ENCODE data around the gene CCDC149. TPM values are rescaled to one million over a fixed set of nuclear protein-coding genes. Genes with fewer than 3 reads are reported as not detected.

CCDC149 gene
- total RNA-seq, 1 donor from 2014 or later = 23.2 TPM

- no peak for DNase-seq (ENCODE audit: low spot score)
These were observed 67.7 kb downstream of the CCDC149 start for GRCh38 chr4:24845132-24845531.

- no peak for DNase-seq (ENCODE audit: low spot score)
These were observed 69.7 kb downstream of the CCDC149 start for GRCh38 chr4:24843096-24843495.

GRCh38 chr4:24842356-24842755 lies 70.5 kb downstream of the CCDC149 start:
- DNase-seq (ENCODE audit: low spot score) = no peak

DNA sequence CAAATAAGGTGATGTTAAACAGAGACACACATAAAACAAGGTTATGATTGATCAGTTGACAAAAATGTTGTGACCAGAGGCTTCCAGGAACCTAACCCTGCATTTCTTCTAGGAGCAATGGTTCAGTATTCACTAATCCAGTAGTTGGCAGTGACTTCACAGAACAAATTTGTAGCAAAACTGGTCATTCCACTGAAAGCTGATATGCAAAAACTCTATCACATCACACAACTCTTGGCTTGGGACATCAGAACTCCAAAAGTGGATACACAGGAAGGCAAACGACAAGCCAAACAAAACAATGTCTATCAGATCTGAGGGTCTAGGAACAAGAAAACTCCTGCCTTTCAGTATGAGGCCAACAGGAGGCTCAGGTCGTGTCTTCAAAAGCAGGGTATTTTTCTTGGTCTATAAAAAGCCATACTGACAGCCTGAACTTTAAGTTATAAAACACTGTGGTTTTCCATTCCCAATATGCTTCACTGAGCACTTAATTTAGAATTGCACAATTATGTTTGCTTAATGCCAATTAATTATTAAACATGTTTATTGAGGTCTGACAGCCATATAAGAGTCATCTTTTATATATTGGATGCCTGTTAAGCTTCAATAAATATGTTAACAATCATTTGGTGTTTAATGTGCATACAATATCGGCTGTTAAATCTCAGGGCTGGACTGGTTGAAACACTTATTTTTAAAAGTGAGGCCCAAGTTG lies 71.9 kb downstream of the CCDC149 start:
- DNase-seq (ENCODE audit: low spot score) = no peak

- no peak for DNase-seq (ENCODE audit: low spot score)
These were observed 72.5 kb downstream of the CCDC149 start for GRCh38 chr4:24840362-24840761.

DNA sequence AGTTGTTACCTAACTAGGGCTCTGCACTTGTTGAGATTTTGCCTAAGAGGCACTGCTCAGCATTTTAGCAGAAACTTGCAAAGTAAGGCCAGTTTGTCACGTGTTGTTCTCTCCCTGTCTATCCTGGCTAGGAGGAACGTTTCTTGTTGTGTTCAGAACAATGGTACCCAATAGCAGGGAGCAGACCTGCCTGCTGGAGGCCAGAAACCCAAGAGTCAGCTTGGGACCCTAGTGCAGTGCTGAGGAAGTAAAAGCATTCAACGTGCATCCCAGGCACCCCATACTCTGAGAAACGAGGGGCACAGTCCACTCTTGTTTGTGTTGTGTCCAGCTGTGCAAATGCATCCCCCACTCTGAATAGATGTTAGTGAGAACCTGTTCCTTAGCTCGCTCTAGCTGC lies 75.1 kb downstream of the CCDC149 start:
- no peak for DNase-seq (ENCODE audit: low spot score)

DNA sequence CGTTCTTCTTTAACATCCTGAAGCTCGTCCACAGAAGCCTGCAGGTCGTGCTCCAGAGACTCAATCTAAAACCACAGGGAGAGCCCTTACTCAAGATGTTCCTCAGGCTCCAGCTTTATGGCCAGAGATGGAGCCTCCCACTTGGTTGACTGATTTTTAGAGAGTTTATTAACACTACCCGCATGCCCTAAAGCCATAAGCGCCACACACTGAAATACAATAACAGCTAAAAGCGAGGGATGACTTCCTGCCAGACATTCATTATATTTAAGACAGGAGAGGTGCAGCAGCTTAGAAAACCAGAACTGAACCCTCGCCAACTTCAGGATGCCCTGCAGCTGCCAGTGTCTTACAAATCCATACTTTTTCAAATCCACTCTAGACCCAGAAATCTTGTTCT lies 75.5 kb downstream of the CCDC149 start:
- DNase-seq (ENCODE audit: low spot score) = no peak

DNA sequence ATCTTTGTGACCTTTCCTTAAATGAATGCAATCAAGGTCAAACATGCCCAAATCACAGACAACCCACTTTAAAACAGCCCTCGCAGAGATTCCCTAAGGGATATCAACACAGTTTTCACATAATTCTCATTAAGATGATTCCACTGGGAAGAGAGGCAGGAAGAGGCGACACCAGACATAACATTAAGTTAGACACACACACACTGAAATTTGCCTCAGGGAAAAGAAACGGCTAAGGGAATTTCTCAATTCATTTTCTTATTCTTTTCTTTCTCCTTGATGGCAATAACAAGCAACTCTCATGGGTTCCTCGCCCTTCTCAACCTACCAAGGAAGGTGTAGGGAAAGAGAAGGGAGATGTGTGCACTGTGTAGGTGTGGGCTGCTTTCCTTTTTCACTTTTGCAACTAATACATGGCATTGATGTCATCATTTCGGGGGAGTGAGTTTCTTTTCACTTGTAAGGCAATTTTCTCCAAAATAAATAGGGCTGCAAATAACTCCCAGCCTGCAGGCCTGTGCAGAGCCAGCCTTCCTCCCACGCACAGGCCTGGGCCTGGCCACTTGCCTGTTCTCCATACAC lies 76.1 kb downstream of the CCDC149 start:
- DNase-seq (ENCODE audit: low spot score) = no peak

GRCh38 chr4:24835696-24836095 lies 77.1 kb downstream of the CCDC149 start:
- no peak for DNase-seq (ENCODE audit: low spot score)

- no peak for DNase-seq (ENCODE audit: low spot score)
These were observed 81.2 kb downstream of the CCDC149 start for GRCh38 chr4:24831637-24832036.

DNA sequence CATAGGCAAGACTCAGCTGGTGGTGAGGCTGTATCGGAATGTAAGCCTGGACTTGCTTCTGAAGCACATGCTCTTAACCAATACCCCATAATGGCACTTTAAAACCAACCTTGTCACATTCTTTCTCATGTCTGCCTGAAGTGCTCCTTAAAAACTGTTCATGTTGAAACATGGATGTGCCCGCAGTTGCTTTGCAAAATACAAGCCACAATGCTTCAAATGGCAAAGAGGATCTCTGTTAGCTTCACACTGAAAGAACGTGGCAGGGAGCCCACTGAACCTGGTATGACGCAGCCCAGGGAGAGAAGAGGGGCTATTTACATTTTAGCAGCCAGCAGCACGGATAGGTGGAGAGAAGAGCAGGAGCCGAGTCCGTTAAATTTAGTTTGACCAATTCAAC lies 88.1 kb downstream of the CCDC149 start:
- no peak for DNase-seq (ENCODE audit: low spot score)

DNA sequence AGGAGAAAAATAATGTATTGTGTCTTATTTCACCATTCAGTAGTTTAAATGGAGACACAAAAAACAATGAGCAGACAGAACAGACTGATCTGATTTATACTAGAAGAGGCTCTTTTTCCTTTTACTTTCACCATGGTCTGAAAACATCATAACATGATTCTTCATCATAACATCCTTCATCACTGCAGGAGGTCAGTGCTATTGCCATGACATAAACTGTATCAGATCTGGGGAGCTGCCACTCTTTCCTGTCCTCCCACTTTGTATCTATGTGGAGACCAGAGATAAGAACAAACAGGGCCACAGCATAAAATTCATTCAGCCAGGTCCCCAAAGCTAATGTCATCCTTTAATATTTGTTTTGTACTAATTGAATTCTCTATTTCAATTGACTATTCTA lies 92.3 kb downstream of the CCDC149 start:
- DNase-seq (ENCODE audit: low spot score) = no peak

- DNase-seq (ENCODE audit: low spot score) = no peak
These were observed 96.0 kb downstream of the CCDC149 start for GRCh38 chr4:24816797-24817196.

DNA sequence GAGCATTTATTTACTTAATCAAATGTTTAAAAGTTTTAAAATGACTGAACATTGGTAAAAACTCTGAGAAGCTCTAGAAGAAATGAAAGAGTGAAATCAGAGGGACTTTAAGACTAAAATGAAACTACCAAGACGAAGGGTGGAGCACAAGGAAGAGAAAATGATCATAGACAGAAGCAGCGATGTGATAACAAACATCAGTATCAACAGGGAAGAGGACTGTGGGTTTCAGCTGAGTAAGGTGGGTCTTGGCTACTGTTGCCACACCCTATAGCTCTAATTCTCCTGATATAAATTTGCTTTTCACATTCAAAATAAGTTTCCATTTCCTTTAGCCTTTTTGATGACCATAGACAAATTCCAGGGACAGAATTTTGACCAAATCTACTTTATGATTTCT lies 99.1 kb downstream of the CCDC149 start:
- no peak for DNase-seq (ENCODE audit: low spot score)

DNA sequence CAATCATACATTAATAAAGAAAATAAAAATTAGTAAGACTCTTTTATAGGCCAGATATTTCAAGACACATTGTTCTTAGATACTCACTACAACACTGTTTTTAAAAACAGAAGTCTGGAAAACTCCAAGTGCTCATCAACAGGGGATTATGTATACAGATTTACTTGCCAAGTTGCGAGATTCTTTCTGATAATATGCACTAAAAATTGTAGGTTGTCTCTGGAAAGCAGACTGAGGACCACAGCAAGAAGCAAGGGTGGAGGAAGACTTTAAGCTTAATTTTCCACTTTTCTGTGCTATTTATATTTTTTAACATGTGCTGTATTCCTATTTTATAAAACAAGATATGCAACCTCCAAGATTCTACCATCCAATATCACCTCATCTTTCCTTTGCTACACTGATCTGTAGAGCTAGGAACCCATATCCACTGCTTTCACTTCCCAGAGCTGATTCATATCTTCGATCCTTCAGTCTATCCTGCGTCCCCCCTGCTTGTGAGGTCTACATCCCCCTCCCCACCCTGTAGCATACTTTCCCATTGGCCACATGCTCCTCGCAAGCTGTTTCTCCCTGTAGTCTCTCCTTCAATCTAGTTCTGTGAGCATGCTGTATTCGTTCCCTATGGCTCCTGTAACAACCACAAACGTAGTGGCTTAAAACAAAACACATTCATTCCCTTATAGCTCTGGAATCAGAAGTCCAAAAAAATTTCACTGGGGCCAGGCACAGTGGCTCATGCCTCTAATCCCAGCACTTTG lies 101.8 kb downstream of the CCDC149 start:
- no peak for DNase-seq (ENCODE audit: low spot score)

DNA sequence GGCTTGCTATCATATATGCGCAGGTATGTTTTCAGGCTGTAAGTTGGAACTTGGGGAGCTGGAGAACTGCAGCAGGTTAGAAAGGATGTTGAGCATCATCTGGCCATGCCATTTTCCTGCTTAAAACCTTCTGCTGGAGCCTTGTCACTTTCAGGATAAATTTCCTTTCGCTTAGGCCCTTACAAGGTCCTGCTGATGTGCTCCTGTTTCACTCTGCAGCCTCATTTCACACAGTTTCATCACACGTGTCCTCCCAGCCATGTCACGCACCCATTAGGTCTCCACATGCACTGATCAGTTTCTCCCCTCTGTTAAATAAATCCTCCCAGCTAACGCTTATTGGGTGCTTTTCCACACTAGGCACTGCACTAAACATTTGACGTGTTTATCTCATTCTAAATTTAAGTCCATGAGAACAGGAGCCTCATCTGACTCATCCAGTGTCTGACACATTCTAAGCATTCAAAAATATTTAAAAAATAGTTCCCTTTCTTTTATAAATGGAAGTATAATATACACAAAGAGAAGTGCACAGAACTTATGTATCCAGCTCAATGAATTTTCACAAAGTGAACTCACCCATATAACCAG lies 102.9 kb downstream of the CCDC149 start:
- DNase-seq (ENCODE audit: low spot score) = no peak

- no peak for DNase-seq (ENCODE audit: low spot score)
These were observed 103.5 kb downstream of the CCDC149 start for GRCh38 chr4:24809376-24809775.

DNA sequence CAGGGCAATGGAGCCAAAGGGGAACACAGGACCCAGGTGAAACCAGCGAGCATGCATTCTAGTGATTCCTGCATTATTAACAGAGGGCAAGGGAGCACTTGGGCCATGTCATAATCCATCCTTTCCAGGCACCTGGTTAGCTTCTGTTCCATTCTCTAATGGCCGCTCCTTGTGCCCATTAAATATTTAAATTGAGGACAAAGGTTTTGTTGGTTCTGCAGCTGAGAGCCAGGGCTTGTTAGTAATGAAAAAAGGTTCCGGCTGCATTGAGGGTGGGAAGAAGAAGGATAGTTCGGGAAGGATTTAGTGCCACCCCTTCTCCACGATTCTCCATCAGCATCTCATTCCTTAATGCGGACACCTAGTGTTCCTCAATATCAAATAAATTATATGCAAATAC lies 103.9 kb downstream of the CCDC149 start:
- no peak for DNase-seq (ENCODE audit: low spot score)

DNA sequence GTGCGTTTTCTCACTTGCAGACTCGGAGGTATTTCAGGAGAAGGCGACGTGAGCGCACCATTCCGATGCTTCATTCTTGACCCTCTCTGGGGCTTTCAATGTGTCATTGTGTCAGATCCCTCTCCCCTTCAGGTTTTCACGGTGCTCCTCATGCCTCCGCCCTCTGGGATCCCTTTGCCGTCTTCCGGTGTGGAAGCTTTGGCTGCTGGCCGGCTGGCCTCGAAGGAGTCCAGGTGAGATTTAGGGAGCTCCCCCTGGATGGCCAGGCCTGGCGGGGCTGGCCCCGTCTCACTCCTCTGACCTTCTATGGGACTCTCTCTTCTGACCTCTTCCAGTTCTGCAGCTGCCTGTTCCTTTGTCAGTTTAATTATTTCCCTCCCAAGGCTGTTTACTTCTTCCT lies 104.6 kb downstream of the CCDC149 start:
- DNase-seq (ENCODE audit: low spot score) = no peak

- DNase-seq (ENCODE audit: low spot score) = no peak
These were observed 105.2 kb downstream of the CCDC149 start for GRCh38 chr4:24807611-24808010.

DNA sequence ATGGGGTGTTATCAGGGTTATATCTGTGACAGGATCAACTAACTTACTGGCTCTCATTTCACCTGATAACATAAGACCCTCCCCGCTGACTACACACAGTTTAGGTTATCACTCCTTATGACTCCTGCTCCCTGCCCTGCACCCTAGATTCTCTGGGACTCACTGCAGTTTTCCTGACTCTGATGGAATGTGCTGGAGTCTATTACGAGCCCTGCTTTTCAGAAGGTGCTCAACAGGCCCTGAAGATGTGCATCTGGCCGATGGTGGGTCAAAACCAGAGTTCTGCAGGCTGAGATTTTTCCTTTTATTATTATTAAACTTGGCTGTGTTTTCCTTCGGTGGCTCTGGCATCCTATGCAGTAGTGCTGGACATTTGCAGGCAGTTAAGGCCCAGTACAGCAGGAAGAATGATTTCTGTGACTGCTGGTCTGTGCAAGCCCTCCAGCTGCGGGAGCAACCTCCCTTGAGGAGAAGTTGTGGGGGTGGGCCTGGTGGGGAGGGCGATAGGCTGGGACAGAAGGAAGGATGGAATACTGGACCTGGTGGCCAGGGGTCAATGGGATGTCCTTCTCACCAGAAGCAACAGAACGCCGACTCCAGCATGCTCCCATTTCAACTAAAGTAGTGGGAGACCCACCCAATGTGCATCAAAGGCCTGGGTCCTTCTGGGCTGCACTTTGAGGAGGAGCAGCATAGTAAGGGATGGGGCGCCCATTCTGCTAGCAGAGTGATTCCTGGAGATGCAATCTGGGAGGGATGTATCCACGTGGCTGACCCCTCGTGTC lies 106.4 kb downstream of the CCDC149 start:
- DNase-seq (ENCODE audit: low spot score) = no peak
